Measurements from ENCODE around the gene PPFIBP2.

GRCh38 chr11:7642747-7643146 lies 128.9 kb downstream of the PPFIBP2 start:
- TF ChIP-seq CTCF (IDR thresholded peaks at IDR 0.05) (no peak), POLR2A (IDR thresholded peaks at IDR 0.05) (no peak), POLR2AphosphoS5 (IDR thresholded peaks at IDR 0.05) (no peak)

All from breast epithelium (tissue), 3 donors.